K562 (cell line): ENCODE measurements around the gene WDR18. TPM values are rescaled to one million over a fixed set of nuclear protein-coding genes. Genes with fewer than 3 reads are reported as not detected.

Experiments
- ATF4 ChIP-seq: fragments of 450-650 bp; formaldehyde crosslinking; IDR thresholded peaks from 2 replicates; pipeline ENCODE4 v1.4.0; 2022; ENCODE audit warnings: mild to moderate bottlenecking, moderate library complexity
- CBFB ChIP-seq: sonication (generic); formaldehyde crosslinking; IDR thresholded peaks from 2 replicates; pipeline ENCODE4 v1.4.0; 2020; ENCODE audit warnings: mild to moderate bottlenecking, missing genetic modification reagents
- CSDE1 ChIP-seq, 2 experiments: fragments of 450-650 bp; IDR thresholded peaks; 2 replicates each; pipeline ENCODE4 v1.6.1; 2016; ENCODE audit warnings: mild to moderate bottlenecking in 1 of 2
- EGR1 ChIP-seq: fragments of 450-650 bp; conservative IDR thresholded peaks from 2 replicates; pipeline ENCODE4 v1.6.1; 2017; ENCODE audit warnings: mild to moderate bottlenecking
- ESRRA ChIP-seq: fragments of 450-650 bp; IDR thresholded peaks from 2 replicates; pipeline ENCODE4 v1.6.1; 2014; ENCODE audit warnings: low read depth, mild to moderate bottlenecking, moderate library complexity, borderline replicate concordance
- ETS1 ChIP-seq: conservative IDR thresholded peaks from 2 replicates; pipeline ENCODE4 v1.6.1; 2011; ENCODE audit warnings: low read depth, mild to moderate bottlenecking, low read length; ENCODE audit not compliant: control insufficient read depth
- ETV5 ChIP-seq: sonication (generic); formaldehyde crosslinking; IDR thresholded peaks from 2 replicates; pipeline ENCODE4 v1.4.0; 2020; ENCODE audit warnings: low read depth, mild to moderate bottlenecking, missing genetic modification reagents
- KLF16 ChIP-seq: IDR thresholded peaks from 2 replicates; pipeline ENCODE4 v1.6.1; 2016; ENCODE audit warnings: antibody characterized with exemption
- PRPF4 ChIP-seq: fragments of 200-400 bp; formaldehyde crosslinking; IDR thresholded peaks from one replicate; pipeline ENCODE4 v1.6.1; 2017; ENCODE audit warnings: low read length, low read depth, mild to moderate bottlenecking; ENCODE audit not compliant: insufficient read depth, poor library complexity, severe bottlenecking
- SFPQ ChIP-seq: fragments of 200-400 bp; formaldehyde crosslinking; IDR thresholded peaks from 2 replicates; pipeline ENCODE4 v1.6.1; 2017; ENCODE audit warnings: mild to moderate bottlenecking, low read depth, low read length, moderate library complexity
- SIRT6 ChIP-seq: IDR thresholded peaks from one replicate; pipeline ENCODE4 v1.6.1; 2012; ENCODE audit warnings: low read depth, mild to moderate bottlenecking, control low read depth, inconsistent platforms, low read length, moderate library complexity
- SMAD2 ChIP-seq: fragments of 150-350 bp; IDR thresholded peaks from 2 replicates; pipeline ENCODE4 v1.6.1; 2014; ENCODE audit warnings: low read depth, mild to moderate bottlenecking, low read length
- SMAD3 ChIP-seq: fragments of 450-650 bp; formaldehyde crosslinking; conservative IDR thresholded peaks from 2 replicates; pipeline ENCODE4 v1.4.0; 2020; ENCODE audit warnings: mild to moderate bottlenecking
- TCFL5 ChIP-seq: fragments of 250-450 bp; sonication (Bioruptor Pico); conservative IDR thresholded peaks from 2 replicates; pipeline ENCODE4 v1.6.1; 2021; ENCODE audit warnings: mild to moderate bottlenecking, moderate library complexity, matching md5 sums
- THAP12 ChIP-seq: fragments of 250-450 bp; sonication (Bioruptor Pico); IDR thresholded peaks from 2 replicates; pipeline ENCODE4 v1.9.0; 2021; ENCODE audit warnings: mild to moderate bottlenecking, inconsistent platforms
- U2AF1 ChIP-seq: fragments of 200-400 bp; formaldehyde crosslinking; optimal IDR thresholded peaks from 2 replicates; pipeline ENCODE3; 2017; ENCODE audit warnings: mild to moderate bottlenecking, low read depth, low read length, moderate library complexity
- ZNF146 ChIP-seq: IDR thresholded peaks from one replicate; pipeline ENCODE4 v1.6.1; 2018; ENCODE audit warnings: missing compliant biosample characterization; ENCODE audit not compliant: unreplicated experiment
- ZNF280B ChIP-seq: fragments of 250-450 bp; sonication (Bioruptor Pico); IDR thresholded peaks from 2 replicates; pipeline ENCODE4 v1.5.1; 2021; ENCODE audit warnings: mild to moderate bottlenecking
- ZNF431 ChIP-seq: sonication (generic); formaldehyde crosslinking; IDR thresholded peaks from 2 replicates; pipeline ENCODE4 v1.8.0; 2022; ENCODE audit warnings: mild to moderate bottlenecking, missing genetic modification reagents
- polyA plus RNA-seq, 8 experiments: library from polyadenylated mRNA; depleted of rRNA in 4 of 8; stranded (reverse) in 5 of 8; unstranded in 3 of 8; fragments of >200 nt; fragmentation: Nextera tagmentation in 2 of 8; fragmentation: Illumina TruSeq in 1 of 8; extraction: Ambion mirVana in 2 of 8; extraction: Trizol in 1 of 8; gene quantifications; 2 replicates each; pipeline versions ENCODE4 v1.2.1 to v1.2.3, GENCODE V29; 2011 to 2014; ENCODE audit warnings: inconsistent platforms in 1 of 8, missing spikeins in 1 of 8
- total RNA-seq, 7 experiments: library from RNA; depleted of rRNA in 6 of 7; stranded (reverse); fragments of >200 nt in 6 of 7; fragmentation: Illumina TruSeq in 2 of 7; extraction: Trizol in 2 of 7; gene quantifications; 2 replicates each; pipeline versions ENCODE4 v1.2.1 to v1.2.3, GENCODE V29; 2011 to 2021; ENCODE audit warnings: low replicate concordance in 1 of 7

Gene WDR18
- total and polyA plus RNA-seq, 9 of the 15 experiments (the other 6 are each of a cell fraction or from before 2014, with no cell fraction given): 0.65 to 181 (median 30.1) TPM

DNA sequence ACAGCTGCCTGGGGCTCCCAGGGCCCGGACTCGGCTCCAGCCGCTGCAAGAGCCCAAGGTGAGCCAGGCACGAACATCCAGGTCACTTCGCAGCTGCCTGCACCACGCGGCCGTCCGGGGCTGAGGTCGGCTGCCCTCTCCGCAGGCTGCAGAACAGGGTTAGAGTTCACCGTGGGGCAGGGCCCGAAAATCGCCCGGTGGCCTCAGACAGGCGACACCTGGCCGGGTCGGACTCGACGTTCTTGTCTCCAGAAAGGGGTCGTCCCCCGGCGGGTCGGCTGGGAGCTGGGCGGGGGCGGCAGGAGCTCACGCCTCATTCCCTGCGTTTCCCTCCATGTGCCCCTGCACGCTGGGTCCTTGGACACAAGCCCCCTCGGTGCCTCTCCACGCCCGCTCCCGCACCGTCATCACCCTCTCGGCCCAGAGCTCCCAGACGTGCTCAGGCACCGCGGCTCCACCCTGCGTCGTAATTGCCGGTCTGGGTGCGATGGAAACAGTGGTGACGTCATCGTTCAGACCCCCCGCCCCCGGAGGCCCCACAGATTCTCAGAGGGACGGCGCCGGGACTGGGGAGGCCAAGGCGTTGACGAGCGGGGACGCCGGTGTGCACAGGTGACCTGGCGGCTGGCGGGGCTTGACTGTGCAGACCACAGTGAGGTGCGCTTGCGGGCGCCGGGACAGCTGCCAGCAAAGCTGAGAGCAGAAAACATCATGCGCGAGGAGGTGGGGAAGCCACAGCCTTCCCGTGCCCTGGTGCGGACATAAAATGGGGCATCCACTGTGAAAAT lies 12.1 kb downstream of the WDR18 start (continued):
- TF ChIP-seq SMAD2: no peak
- TF ChIP-seq KLF16: no peak
- no peak for TF ChIP-seq U2AF1
- TF ChIP-seq ZNF431 (CRISPR knock-in tag): no peak
- TF ChIP-seq CBFB (CRISPR knock-in tag): no peak
- no peak for TF ChIP-seq ESRRA
- no peak for TF ChIP-seq ZNF280B (CRISPR knock-in tag)
- no peak for TF ChIP-seq SFPQ
- peak; percentile 71 for TF ChIP-seq EGR1
- TF ChIP-seq CSDE1 (IDR thresholded peaks at IDR 0.05): no peak
- TF ChIP-seq PRPF4: no peak
- TF ChIP-seq SMAD3 (CRISPR knock-in tag): no peak
- TF ChIP-seq TCFL5: no peak
- no peak for TF ChIP-seq SIRT6
- no peak for TF ChIP-seq THAP12
- no peak for TF ChIP-seq ETV5 (CRISPR knock-in tag)
- no peak for TF ChIP-seq ZNF146 (CRISPR knock-in tag)
- TF ChIP-seq ATF4 (CRISPR knock-in tag): no peak
- 0 out of 2 replicates have a peak, but pooled peaks have one; percentile 30 for TF ChIP-seq ETS1
